Activated T-helper 1 cell treated with anti-CD3 and anti-CD28 coated beads, Interleukin-12 subunit alpha, Interleukin-12 subunit beta, Interleukin-2, Interleukin-4 antibody, amounts not matched to agents 30 ng/mL and 10 ng/mL and 1 ng/mL, durations not matched to agents 14 hours and 24 hours and 36 hours (primary cell): ENCODE data around the gene PCARE. TPM values are rescaled to one million over a fixed set of nuclear protein-coding genes. Genes with fewer than 3 reads are reported as not detected.
A peak's percentile ranks its signal among the peaks of the same experiment; 100 is the strongest.

Source experiments
- DNase-seq: peaks from one replicate; pipeline ENCODE4 v3.0.0; 2021; ENCODE audit warnings: low spot score
- H3K27ac Mint-ChIP-seq: one replicate; pipeline ENCODE4 v1.8.0; 2021; ENCODE audit warnings: mild to moderate bottlenecking, mixed read lengths
- H3K27me3 Mint-ChIP-seq: one replicate; pipeline ENCODE4 v1.8.0; 2022; ENCODE audit warnings: mild to moderate bottlenecking, moderate library complexity, mixed read lengths; ENCODE audit not compliant: insufficient read depth
- H3K36me3 Mint-ChIP-seq: one replicate; pipeline ENCODE4 v1.8.0; 2021; ENCODE audit warnings: low read depth, mixed read lengths
- H3K4me1 Mint-ChIP-seq: one replicate; pipeline ENCODE4 v1.8.0; 2021; ENCODE audit warnings: low read depth, mixed read lengths
- H3K4me3 Mint-ChIP-seq: one replicate; pipeline ENCODE4 v1.8.0; 2021; ENCODE audit warnings: mild to moderate bottlenecking, moderate library complexity, mixed read lengths
- H3K9me3 Mint-ChIP-seq: one replicate; pipeline ENCODE4 v1.8.0; 2021; ENCODE audit warnings: mixed read lengths
- intact Hi-C: fragments of 100-400 bp; cut with micrococcal nuclease; formaldehyde crosslinking; loops from one replicate; pipeline ENCODE4 v1.15.1; 2024
- total RNA-seq: library from RNA; stranded (reverse); gene quantifications from 2 replicates; pipeline ENCODE4 v1.2.3, GENCODE V29; 2022

PCARE gene
- total RNA-seq, 1 donor from 2014 or later = not detected

DNA sequence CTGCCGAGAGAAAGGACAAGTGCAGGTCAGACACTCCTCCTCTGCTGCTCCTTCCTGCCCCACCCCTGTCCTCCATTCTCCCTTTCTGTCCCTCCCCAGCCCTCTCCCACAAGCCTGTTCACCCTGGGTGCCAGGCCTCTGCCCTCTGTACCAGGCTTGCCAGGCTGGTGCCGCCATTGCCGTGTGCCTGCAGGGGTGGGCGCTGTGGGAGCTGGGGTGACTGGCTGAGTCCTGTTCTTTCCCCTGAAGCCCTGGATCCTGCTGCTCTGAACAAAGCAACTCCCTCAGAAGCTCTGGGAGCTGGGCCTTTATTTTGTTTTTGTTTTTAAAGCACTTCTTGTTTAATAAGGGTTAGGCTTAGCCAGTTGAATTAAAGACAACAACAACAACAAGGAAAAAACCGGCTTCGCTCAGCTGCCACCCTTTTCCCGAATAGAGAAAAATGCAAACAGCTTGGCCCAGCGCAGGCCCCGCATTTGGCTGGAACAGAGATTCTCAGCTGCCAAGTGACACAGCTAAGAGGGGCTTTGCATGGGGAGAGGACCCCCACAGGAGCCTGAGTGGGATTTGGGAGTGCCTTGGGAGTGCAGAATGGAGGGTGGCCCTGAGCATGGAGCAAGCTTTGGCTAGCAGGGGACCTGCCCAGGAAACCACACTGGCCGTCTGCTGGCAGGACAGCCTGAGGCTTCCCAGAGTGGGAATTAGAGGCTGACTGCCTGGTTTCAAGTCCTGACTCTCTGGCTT lies 9.1 kb downstream of the PCARE start:
- Mint-ChIP-seq H3K27me3 (no peaks in the 10 kb centered on the region), H3K36me3 (no peaks in the 10 kb centered on the region), H3K4me3 (no peak overlapping the region), H3K4me1 (peaks cover 5% of the 10 kb centered on the region), H3K9me3 (no peaks in the 10 kb centered on the region), H3K27ac (no peak overlapping the region)
- DNase-seq = no peak
- intact Hi-C loops = no loop called here

DNA sequence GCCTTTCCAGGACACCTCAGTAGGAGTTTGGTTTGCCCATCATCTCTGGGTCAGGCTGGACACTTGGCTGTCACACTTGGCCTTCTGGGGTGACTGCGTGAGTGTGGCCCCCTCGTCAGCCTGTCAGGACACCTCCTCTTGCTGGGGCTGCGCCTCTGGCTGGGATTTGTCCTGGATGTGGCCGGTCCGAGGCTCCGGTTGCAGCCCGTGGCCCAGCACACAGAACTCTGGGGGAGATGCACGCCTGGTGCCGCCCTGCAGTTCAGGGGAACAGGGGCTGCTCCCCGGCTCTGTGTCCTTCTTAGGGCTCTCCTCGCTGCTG lies 9.6 kb downstream of the PCARE start:
- Mint-ChIP-seq H3K27me3 (no peaks in the 10 kb centered on the region), H3K36me3 (no peaks in the 10 kb centered on the region), H3K9me3 (no peaks in the 10 kb centered on the region), H3K4me1 (peaks cover 8% of the 10 kb centered on the region), H3K4me3 (no peak overlapping the region), H3K27ac (no peak overlapping the region)
- DNase-seq = no peak
- intact Hi-C loops = no loop called here

DNA sequence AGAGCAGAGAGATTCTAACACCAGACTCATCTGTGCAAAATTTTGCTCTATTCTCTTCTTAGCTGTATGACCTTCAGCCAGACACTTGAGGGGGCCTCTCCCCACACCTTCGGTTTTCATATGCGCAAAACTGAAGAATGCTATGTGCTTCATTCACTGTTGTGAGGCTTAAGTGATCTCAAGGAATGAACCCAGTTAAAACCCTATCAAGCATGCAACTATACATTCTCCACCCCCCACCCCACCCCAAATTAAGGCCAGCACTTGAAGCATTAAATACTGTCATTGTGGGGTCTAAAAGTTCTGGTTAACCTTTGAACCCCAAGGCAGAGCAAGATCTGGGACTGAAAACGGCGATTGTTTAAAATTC lies 10.0 kb downstream of the PCARE start:
- peaks cover 12% of the 10 kb centered on the region for H3K4me1 Mint-ChIP-seq
- no peaks in the 10 kb centered on the region for H3K36me3 Mint-ChIP-seq
- no peak overlapping the region for H3K4me3 Mint-ChIP-seq
- no peaks in the 10 kb centered on the region for H3K27me3 Mint-ChIP-seq
- no peak overlapping the region for H3K27ac Mint-ChIP-seq
- no peaks in the 10 kb centered on the region for H3K9me3 Mint-ChIP-seq
- intact Hi-C loops = no loop called here
- no peak for DNase-seq

DNA sequence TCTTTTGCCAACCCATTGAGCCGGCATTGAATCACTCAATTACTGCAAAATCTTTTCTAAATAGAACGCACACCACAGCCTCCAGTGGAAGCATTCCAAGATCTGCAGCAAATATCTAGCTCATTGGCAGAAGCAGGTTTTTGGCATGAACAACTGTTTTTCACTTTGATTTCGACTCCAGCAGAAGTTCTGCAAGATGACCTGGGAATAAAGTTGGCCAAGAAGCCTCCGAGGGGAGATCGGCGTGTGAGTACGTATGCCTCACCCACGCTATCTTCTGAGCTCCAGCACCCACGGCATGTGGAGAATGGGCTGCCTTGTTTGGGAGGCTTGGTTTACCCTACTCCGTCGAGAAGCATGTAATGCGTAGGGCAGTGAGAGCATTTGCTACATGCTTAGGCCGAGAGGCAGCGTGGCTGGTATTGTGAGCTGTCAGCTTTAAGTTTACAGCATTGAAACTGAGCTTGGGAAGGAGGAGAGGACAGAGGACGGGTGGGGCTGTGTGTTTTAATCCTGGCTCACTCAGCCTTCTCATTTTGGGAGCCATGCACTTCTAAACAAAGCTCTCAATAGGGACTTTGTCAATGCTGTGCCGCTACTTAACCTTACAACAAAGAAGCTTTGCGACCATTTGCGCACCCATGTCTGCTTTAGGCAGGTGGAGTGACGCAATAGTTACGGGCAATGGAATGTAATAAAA lies 10.5 kb downstream of the PCARE start:
- no peak overlapping the region for H3K4me3 Mint-ChIP-seq
- no peak overlapping the region for H3K27ac Mint-ChIP-seq
- no peak for DNase-seq
- H3K27me3 Mint-ChIP-seq = no peaks in the 10 kb centered on the region
- H3K9me3 Mint-ChIP-seq = no peaks in the 10 kb centered on the region
- intact Hi-C loops = no loop called here
- H3K36me3 Mint-ChIP-seq = no peaks in the 10 kb centered on the region
- H3K4me1 Mint-ChIP-seq = peaks cover 12% of the 10 kb centered on the region

GRCh38 chr2:29063056-29063455 lies 11.3 kb downstream of the PCARE start:
- no peak overlapping the region for H3K4me3 Mint-ChIP-seq
- H3K36me3 Mint-ChIP-seq = no peaks in the 10 kb centered on the region
- H3K27ac Mint-ChIP-seq = no peak overlapping the region
- H3K27me3 Mint-ChIP-seq = no peaks in the 10 kb centered on the region
- peaks cover 12% of the 10 kb centered on the region for H3K4me1 Mint-ChIP-seq
- intact Hi-C loops = no loop called here
- DNase-seq = no peak
- H3K9me3 Mint-ChIP-seq = no peaks in the 10 kb centered on the region

GRCh38 chr2:29062371-29062770 lies 12.0 kb downstream of the PCARE start:
- Mint-ChIP-seq H3K27me3 (no peaks in the 10 kb centered on the region), H3K36me3 (no peaks in the 10 kb centered on the region), H3K27ac (no peak overlapping the region), H3K4me1 (peaks cover 12% of the 10 kb centered on the region), H3K4me3 (no peak overlapping the region), H3K9me3 (no peaks in the 10 kb centered on the region)
- intact Hi-C loops = no loop called here
- DNase-seq = no peak

DNA sequence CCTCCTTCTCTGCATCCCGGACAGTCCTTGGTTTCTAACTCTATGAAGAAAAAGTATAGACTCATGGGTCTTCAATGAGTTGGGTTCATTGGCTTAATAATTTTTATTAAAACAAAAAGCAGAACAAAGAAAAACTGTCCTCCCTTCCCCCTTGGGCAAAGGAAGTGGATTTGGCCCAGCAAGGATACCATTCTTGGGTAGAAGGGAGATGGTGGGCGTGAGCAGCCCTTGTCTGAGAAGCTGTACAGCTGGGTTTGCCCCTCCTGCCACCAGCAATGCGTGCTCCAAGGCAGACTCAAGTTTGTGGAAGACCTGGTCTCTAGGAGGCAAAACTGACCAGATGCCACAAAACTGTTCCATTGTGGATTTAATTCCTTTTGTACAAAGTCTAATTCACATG lies 12.7 kb downstream of the PCARE start:
- intact Hi-C loops = no loop called here
- Mint-ChIP-seq H3K9me3 (no peaks in the 10 kb centered on the region), H3K4me3 (no peak overlapping the region), H3K27ac (no peak overlapping the region), H3K36me3 (no peaks in the 10 kb centered on the region), H3K27me3 (no peaks in the 10 kb centered on the region), H3K4me1 (peaks cover 12% of the 10 kb centered on the region)
- no peak for DNase-seq

GRCh38 chr2:29061176-29061575 lies 13.1 kb downstream of the PCARE start:
- Mint-ChIP-seq H3K36me3 (no peaks in the 10 kb centered on the region), H3K9me3 (no peaks in the 10 kb centered on the region), H3K4me1 (peaks cover 8% of the 10 kb centered on the region), H3K4me3 (no peak overlapping the region), H3K27ac (no peak overlapping the region), H3K27me3 (no peaks in the 10 kb centered on the region)
- no peak for DNase-seq
- intact Hi-C loops = no loop called here

GRCh38 chr2:29060441-29060840 lies 13.9 kb downstream of the PCARE start:
- H3K36me3 Mint-ChIP-seq = no peaks in the 10 kb centered on the region

DNA sequence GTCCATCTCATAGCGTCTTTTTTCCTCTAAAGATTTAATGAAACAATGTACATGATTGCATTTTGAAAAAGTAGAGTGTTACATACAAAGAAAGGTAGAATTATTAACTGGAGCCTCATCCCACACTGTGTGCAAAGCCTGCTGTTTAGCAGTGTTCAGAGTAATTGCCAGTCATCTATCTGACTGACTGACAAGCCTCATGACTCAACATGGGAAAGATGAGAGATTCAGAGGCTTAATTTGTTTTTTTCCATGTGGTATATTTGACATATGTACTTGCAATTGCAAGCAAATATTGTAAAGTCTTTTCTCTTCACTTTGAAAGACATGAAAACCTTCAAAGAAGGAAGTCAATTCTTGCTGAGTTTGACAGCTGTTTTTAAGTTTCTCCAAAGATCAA lies 14.7 kb downstream of the PCARE start:
- Mint-ChIP-seq H3K27ac (peak overlapping the region; percentile 46), H3K36me3 (no peaks in the 10 kb centered on the region), H3K4me1 (peaks cover 8% of the 10 kb centered on the region), H3K27me3 (no peaks in the 10 kb centered on the region), H3K9me3 (no peaks in the 10 kb centered on the region), H3K4me3 (no peak overlapping the region)
- intact Hi-C loops = loop anchor here (5.0 kb wide), 1 partner anchor 58 kb away; the partner anchor contains the start of gene CLIP4
- DNase-seq = no peak

More at GRCh38 chr2:29060441-29060840, 13.9 kb downstream of the PCARE start:
- Mint-ChIP-seq H3K9me3 (no peaks in the 10 kb centered on the region), H3K4me1 (peaks cover 8% of the 10 kb centered on the region), H3K4me3 (no peak overlapping the region), H3K27ac (no peak overlapping the region), H3K27me3 (no peaks in the 10 kb centered on the region)
- intact Hi-C loops = no loop called here
- DNase-seq = no peak

GRCh38 chr2:29057006-29057405 lies 17.3 kb downstream of the PCARE start:
- H3K36me3 Mint-ChIP-seq = no peaks in the 10 kb centered on the region
- no peak overlapping the region for H3K27ac Mint-ChIP-seq
- no peak for DNase-seq
- H3K27me3 Mint-ChIP-seq = no peaks in the 10 kb centered on the region
- H3K9me3 Mint-ChIP-seq = no peaks in the 10 kb centered on the region
- intact Hi-C loops = loop anchor here (5.0 kb wide), 1 partner anchor 60 kb away; the partner anchor contains the start of gene CLIP4
- H3K4me3 Mint-ChIP-seq = no peak overlapping the region
- peaks cover 8% of the 10 kb centered on the region for H3K4me1 Mint-ChIP-seq

DNA sequence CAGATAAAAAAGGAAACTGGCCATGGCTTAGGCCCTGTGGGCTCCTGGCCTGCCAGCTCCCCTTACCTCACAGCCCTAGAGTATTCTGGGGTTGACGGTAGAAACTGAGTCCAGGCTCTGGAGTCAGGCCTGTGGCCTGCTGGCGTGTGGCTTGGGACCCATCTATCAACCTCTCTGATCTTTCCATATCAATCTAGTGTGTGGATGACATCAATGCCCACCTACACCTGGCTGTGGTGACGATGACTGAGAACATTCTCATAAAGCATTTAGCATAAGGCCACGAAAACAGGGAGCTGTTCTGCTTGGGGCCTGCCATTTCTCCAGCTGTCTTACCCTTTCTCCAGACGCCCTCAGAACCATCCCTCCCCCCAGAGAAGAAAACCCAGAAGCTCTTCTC lies 17.9 kb downstream of the PCARE start:
- H3K36me3 Mint-ChIP-seq = no peaks in the 10 kb centered on the region
- H3K4me3 Mint-ChIP-seq = no peak overlapping the region
- intact Hi-C loops = loop anchor here (5.0 kb wide), 1 partner anchor 61 kb away; the partner anchor contains the start of gene CLIP4
- no peaks in the 10 kb centered on the region for H3K9me3 Mint-ChIP-seq
- peaks cover 8% of the 10 kb centered on the region for H3K4me1 Mint-ChIP-seq
- no peaks in the 10 kb centered on the region for H3K27me3 Mint-ChIP-seq
- no peak overlapping the region for H3K27ac Mint-ChIP-seq
- no peak for DNase-seq

- Mint-ChIP-seq H3K9me3 (no peaks in the 10 kb centered on the region), H3K4me3 (no peak overlapping the region), H3K27ac (no peak overlapping the region), H3K36me3 (no peaks in the 10 kb centered on the region), H3K4me1 (peaks cover 8% of the 10 kb centered on the region), H3K27me3 (no peaks in the 10 kb centered on the region)
- DNase-seq = no peak
- intact Hi-C loops = loop anchor here (5.0 kb wide), 1 partner anchor 62 kb away; the partner anchor contains the start of gene CLIP4
Observed at GRCh38 chr2:29055601-29056000, 18.7 kb downstream of the PCARE start.
